ENCODE results near the gene TMPRSS12.
"Not testable (repeated sequence)": the region's sequence is repeated elsewhere in the genome, so short reads cannot be mapped to it uniquely, and the experiment has no call there.

Gene TMPRSS12

DNA sequence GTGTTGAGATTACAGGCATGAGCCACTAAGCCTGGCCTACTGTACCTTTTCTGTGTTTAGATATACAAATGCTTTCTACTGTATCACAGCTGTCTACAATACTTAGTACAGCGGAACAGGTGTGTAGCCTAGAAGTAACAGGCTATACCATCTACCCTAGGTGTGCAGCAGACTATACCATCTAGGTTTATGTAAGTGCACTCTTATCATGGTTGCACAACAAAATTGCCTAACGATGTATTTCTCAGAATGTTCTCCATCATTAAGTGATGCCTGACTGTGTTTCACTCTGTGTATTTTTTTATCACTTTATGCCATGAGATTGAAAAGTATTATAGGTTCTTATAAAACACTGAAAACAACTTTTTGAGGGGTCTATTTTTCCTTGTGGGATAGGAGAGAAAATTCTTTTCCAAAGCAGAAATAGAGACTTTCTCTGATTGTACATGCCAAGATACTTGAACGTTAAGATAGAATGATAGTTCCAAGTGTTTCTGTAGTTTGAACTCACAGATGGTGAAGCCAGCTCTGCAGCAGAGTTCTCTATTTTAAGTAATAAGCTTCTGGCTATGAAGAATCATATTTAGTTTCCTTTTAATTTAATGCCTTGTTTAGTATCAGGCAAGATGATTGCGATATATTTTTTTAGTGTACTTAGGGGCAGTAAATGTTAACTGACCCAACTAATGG is 17.0 kb downstream of the TMPRSS12 start:
- no peak for DNase-seq (ENCODE audit: low read depth)

DNA sequence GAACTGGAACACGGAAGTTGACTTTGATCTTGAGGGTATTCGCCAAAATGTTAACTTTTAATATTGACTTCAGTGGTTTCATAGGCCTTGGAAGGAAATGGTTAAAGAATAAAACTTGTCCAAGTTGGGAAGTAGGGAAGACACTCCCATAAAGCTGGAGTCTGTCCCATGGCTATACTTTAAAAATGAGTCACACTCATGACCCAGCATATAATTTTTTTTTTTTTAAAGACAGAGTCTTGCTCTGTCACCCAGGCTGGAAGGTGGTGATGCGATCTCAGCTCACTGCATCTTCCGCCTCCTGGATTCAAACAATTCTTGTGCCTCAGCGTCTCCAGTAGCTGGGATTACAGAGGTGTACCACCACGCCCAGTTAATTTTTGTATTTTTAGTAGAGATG is 19.6 kb downstream of the TMPRSS12 start:
- no peak for DNase-seq (ENCODE audit: low read depth)

DNA sequence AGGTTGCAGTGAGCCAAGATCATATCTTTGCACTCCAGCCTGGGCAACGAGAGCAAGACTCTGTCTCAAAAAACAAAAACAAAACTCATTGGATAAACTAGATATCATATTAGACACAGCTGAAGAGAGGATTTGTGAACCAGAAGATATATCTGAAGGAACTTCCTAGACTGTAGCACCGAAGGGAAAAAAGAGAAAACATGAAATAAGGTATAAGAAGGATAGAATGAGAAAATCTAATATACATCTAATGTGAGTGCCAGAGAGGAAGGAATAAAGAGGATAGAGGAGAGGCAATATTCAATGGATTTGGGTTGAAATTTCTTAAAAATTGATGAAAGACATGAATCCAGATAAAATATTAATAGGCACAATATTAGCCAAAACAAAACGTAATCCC is 22.5 kb downstream of the TMPRSS12 start:
- DNase-seq (ENCODE audit: low read depth), result no peak

DNA sequence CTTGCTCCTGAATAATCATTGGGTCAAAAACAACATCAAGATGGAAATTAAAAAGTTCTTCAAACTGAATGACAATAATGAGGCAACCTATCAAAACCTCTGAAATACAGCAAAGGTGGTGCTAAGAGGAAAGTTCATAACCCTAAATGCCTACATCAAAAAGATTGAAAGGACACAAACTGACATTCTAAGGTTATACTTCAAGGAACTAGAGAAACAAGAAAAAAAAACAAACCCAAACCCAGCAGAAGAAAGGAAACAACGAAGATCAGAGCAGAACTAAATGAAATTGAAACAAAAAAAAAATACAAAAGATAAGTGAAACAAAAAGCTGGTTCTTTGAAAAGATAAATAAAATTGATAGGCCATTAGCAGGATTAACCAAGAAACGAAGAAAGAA is 26.2 kb downstream of the TMPRSS12 start:
- not testable (repeated sequence) for DNase-seq (ENCODE audit: low read depth)

DNA sequence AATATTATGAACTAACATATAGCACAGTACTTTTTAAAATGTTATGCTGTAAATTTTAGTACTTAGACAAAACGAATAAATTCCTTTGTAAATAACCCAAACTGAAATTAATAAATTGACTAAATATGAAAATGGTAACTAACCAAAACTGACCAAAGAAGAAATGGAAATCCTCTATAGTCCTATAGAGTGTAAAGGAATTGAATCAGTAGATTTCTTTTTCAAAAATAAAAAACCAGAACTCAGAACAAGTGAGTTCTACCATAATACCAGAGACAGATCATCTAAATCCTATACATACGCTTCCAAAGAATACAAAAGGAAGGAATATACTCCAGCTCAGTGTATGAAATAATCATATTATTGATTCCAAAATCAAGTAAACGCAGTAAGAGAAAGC is 39.8 kb downstream of the TMPRSS12 start:
- no peak for DNase-seq (ENCODE audit: low read depth)

DNA sequence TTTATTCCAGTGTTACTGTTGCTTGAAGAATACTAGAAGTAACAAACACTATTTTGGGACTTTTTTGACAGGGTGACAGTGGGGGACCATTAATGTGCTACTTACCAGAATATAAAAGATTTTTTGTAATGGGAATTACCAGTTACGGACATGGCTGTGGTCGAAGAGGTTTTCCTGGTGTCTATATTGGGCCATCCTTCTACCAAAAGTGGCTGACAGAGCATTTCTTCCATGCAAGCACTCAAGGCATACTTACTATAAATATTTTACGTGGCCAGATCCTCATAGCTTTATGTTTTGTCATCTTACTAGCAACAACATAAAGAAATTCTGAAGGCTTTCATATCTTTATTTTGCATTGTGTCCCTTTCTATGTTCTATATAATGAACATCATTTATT is 44.5 kb downstream of the TMPRSS12 start:
- DNase-seq (ENCODE audit: low read depth), result no peak

DNA sequence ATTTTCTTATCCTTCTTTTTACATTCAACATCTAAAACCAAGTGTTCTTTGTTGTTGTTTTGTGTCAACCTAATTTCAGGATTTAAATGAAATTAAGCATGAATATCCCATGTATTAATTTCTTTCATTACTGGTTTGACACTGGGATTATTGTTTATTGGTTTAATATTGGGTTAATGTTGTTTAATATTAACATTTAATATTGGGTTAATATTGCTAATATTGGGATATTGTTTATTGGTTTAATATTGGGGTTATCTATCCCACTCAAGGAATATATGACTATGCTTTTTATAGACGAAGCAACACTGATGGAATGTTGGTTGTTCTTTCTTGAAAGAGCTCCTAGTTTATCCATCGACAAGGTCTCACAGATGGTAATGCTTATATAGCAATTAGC is 45.9 kb downstream of the TMPRSS12 start:
- no peak for DNase-seq (ENCODE audit: low read depth)

DNA sequence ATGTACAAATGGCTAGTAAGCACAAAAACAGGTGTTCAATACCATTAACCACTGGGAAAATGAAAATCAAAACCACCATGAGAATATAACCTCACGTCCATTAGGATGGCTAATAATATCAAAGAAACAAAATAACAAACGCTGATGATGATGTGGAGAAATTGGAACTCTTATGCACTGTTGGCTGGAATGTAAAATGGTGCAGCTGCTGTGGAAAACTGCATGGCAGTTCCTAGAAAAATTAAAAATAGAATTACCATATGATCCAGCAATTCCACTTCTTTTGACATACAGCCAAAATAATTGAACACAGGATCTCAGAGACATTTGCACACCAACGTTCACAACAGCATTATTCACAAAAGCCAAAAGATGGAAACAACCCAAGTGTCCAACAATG is 51.5 kb downstream of the TMPRSS12 start:
- no peak for DNase-seq (ENCODE audit: low read depth)

DNA sequence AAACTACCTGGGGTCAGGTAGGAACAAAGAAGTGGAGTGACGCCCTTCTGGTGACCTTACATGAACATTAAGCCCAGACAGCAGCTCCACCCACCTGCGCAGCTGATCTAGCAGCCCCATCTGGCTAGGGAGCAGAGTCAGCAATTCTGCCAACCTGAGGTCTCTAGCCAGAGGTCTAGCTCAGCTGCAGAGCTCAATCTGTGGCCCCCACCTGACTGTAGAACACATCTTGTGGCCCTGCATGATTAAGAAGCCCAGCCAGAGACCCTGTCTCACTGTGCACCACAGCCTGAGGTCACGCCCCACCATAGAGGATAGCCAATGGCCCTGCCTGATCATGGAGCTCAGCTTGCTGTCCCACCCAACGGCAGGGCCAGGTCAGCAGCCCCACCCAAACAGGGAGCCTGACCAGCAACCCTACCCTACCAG is 59.0 kb downstream of the TMPRSS12 start:
- DNase-seq (ENCODE audit: low read depth), result no peak

DNA sequence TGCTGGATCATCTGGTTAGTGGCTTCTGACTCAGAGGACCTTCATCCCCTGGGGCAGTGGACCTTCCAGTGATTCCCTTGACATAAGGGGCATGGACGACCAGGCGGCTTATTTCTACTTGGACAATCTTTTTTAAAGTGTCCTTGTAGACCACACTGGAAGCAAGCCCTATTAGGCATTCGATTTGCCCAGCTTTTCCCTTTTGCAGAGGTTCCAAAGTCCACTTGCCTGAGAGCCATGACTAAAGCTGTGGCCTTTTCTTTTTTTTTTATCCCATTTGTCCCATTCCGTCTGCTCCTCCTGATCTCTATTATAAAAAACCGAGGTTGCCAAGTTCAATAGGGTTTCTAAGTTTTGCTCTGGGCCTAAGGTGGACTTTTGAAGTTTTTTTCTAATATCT is 65.8 kb downstream of the TMPRSS12 start:
- DNase-seq (ENCODE audit: low read depth), result not testable (repeated sequence)

DNA sequence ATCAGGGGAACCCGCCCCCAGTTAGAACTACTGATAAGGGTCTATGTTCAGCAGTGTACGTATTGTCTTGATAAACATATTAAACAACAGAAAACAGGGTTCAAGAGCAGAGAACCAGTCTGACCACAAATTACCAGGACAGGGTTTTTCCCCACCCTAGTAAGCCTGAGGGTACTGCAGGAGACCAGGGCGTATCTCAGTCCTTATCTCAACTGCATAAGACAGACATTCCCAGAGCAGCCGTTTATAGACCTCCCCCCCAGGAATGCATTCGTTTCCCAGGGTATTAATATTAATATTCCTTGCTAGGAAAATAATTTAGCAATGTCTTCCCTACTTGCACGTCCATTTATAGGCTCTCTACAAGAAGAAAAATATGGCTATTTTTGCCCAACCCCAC is 69.6 kb downstream of the TMPRSS12 start:
- not testable (repeated sequence) for DNase-seq (ENCODE audit: low read depth)

DNA sequence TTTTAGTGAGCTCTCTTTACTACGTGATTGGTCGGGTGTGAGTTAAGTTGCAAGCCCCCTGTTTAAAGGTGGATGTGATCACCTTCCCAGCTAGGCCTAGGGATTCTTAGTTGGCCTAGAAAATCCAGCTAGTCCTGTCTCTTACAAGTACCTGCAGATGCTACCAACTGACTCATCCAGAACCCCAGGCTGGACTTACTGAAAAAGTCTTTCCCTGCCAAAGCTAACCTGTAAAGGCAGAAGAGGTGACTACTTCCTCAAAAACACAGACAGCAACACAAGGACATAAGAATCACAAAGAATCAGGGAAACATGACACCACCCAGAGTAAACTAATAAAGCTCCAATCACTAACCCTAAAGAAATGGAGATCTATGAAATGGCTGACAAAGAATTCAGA is 70.5 kb downstream of the TMPRSS12 start:
- DNase-seq (ENCODE audit: low read depth), result no peak

DNA sequence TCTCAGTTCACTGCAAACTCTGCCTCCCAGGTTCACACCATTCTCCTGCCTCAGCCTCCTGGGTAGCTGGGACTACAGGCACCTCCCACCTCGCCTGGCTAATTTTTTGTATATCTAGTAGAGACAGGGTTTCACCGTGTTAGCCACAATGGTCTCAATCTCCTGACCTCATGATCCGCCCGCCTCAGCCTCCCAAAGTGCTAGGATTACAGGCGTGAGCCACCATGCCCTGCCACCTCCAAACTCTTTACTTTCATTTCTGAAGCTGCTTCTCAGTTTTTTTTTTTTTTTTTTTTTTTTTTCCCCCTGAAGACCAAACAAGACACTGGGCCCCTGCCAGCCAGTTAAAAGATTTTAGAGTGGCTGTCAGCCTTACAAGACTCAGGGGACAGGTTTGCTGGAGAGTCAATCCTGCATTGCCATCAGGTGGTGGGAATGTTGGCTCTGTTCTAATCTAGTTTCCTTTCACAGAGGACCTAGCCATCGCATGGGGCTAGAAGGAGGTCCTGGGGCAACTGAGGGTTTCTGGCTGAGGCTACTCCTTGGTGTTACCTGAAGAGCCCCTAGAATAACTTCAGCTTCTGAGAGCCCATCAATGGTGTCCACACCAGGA is 72.3 kb downstream of the TMPRSS12 start:
- DNase-seq (ENCODE audit: low read depth), result no peak

DNA sequence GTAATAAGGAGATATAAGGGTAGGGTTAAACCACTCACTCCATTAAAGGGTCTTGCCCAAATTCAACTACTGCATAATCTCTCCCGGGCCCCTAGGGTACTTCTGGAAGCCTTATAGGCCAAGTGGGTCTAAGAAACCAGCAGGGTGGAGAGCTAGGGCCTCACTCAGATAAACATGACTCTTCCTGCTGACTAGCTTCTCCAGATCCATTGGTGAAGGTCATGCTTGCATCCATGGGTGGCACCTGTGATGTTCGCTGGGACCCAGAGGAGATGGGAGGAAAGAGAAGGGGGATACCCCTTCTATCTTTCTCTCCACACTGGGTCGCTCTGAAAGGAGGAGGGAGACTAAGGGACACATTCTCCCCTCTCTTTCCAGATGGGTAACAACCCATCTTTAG is 73.6 kb downstream of the TMPRSS12 start:
- DNase-seq (ENCODE audit: low read depth), result no peak

DNA sequence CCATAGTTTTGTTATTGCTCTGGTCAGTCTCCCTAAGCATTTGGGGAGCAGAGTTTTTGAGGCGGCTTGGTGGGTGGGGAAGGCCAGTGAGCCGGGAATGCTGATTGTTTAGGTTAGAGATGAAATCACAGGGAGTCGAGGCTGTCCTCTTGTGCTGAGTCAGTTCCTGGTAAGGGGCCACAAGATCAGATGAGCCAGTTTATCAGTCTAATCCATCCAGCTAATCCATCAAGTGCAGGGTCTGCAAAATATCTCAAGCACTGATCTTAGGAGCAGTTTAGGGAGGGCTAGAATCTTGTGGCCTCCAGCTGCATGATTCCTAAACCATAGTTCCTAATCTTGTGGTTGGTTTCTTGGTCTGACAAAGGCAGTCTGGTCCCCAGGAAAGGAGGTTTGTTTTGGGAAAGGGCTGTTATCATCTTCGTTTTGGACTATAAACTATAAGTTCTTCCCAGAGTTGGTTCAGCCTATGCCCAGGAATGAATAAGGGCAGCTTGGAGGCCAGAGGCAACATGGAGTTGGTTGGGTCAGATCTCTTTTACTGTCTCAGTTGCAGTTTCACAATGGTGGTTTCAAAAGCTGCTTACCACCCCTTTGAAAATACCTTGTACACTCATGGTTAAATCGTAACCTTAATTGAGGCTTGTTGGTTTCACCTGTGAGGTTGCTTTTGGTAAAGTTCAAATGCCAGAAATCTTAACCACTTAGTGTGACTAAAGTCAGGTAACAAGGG is 76.0 kb downstream of the TMPRSS12 start:
- DNase-seq (ENCODE audit: low read depth), result no peak

DNA sequence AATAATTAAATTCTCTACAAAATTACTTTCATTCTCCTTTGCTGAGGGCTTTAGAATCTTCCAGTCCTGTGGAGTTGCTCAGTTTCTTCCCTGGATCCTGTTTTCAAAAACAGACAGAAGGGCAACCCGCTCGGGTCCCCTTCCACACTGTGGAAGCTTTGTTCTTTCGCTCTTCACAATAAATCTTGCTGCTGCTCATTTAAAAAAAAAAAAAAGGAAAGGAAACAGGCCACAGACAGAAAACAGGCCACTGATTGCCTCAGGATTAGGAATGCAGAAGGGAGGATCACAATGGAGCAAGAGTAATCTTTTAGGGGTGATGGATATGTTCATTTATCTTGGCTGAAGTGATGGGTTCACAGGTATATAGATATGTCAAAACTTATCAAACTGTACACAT is 80.1 kb downstream of the TMPRSS12 start:
- no peak for DNase-seq (ENCODE audit: low read depth)

DNA sequence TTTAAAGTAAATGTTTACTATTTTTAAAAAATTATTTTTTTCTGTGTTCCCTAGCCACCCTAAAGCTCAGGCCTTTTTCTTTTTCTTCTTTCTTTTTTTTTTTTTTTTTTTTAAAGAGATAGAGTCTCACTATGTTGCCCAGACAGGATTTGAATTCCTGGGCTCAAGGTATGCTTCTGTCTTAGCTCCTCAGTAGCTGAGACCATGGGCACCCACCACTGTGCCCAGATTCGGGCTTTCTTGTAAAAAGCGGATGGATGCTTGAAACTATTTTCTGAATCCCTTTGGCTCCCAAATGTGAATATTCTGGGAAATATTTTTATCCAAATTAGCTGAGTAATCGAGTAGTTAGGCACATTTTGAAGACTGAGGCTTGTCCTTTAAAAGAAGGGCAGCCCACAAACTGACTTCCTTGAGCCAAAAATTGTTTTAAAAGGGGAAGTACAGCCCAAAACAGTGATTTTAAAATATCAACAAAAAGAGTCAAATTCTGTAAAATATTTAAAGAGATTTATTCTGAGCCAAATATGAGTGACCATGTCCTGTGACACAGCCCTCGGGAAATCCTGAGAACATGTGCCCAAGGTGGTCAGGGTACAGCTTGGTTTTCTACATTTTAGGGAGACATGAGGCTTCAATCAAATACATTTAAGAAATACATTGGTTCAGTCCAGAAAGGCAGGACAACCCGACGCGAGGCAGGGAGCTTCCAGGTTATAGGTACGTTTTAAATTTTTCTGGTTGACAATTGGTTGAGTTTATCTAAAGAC is 80.8 kb downstream of the TMPRSS12 start:
- DNase-seq (ENCODE audit: low read depth), result no peak

DNA sequence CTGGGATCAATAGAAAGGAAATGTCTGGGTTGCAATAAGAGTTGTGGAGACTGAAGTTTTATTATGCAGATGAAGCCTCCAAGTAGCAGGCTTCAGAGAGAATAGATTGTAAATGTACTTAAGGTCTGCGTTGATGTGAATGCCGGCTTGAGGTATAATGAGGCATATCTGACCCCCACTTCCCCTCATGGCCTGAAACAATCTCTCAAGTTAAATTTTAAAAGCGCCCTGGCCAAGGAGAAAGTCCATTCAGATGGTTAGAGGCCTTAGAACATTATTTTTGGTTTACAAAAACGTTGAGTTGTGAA is 81.4 kb downstream of the TMPRSS12 start:
- DNase-seq (ENCODE audit: low read depth), result no peak

DNA sequence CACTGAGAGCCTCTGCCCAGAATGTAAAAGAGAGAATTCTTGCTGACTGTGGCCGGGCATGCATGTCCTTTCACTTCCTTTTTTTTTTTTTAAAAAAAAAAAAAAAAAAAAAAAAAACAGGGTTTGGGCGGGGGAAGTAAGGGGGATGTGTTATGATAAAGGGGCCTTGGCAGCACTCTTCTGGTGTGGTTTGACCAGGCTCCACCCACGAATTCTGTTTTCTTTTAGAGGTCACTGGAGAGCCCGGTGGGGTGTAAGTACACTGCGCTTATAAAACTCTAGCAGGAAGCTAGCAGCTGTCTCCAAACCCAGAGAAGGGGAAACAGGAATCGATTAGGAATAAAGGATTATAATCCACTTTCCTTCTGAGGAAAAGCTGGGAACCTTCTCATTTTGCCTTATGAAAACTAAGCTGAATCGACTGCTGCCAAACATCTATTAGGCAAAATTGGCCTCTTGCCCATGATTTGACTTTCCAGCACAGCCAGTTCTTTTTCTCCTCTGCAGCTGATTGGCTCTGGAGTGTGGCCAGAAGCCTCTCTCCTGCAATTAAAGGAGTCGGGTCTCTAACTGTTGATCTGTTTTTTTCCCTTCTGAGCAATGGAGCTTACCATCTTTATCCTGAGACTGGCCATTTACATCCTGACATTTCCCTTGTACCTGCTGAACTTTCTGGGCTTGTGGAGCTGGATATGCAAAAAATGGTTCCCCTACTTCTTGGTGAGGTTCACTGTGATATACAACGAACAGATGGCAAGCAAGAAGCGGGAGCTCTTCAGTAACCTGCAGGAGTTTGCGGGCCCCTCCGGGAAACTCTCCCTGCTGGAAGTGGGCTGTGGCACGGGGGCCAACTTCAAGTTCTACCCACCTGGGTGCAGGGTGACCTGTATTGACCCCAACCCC is 82.0 kb downstream of the TMPRSS12 start:
- DNase-seq (ENCODE audit: low read depth), result no peak

DNA sequence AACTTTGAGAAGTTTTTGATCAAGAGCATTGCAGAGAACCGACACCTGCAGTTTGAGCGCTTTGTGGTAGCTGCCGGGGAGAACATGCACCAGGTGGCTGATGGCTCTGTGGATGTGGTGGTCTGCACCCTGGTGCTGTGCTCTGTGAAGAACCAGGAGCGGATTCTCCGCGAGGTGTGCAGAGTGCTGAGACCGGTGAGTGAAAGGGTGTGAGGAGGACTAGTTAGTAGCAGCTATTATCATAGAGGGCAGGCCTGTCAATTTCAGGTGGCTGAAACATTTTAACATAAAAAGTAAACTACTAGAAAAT is 82.6 kb downstream of the TMPRSS12 start:
- DNase-seq (ENCODE audit: low read depth), result no peak

DNA sequence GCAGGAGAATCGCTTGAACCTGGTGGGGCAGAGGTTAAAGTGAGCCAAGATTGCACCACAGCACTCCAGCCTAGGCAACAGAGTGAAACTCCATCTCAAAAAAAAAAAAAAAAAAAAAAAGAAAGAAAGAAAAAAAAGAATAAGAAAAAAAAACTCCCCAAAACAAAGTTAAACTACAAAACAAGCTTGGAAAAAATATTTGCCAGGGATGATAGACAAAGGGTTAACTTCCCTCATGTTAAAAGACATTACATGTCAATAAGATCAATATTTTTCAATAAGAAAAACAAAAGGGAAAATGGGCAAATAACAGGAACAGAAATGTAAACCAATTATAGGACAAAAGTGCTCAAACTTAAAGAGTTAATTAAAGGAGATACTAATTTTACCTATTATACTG is 83.2 kb downstream of the TMPRSS12 start:
- DNase-seq (ENCODE audit: low read depth), result no peak

DNA sequence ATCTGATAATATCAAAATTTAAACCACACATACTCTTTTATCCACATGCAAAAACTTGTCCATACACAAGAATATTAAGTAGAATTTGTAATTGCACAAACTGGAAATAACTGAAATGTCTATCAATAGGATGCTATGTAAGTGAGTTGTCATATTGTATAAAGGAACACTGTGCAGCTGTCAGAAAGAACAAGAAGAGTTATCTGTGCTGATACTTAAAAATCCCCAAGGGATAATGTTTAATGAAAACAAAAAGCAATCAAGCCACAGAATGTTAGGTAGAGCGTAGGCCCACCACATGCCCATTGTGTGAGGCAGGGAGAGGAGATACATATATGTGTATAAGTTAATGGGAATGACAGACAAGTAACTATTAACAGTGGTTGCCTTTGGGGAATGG is 83.7 kb downstream of the TMPRSS12 start:
- no peak for DNase-seq (ENCODE audit: low read depth)

Data from T-helper 22 cell (primary cell).